Left lung (tissue), 14 donors: Measurements from ENCODE around the gene NUDCD3. TPM values are rescaled to one million over a fixed set of nuclear protein-coding genes. Genes with fewer than 3 reads are reported as not detected.

Experiments
- ATAC-seq: fragments of 200-7000 bp; cut with Tn5 transposase; one replicate; pipeline ENCODE4 v1.9.1; 2020; ENCODE audit warnings: moderate library complexity
- DNase-seq, 4 donors: peaks; one replicate each; pipeline ENCODE4 v3.0.0-alpha.2; 2013 to 2020
- H3K27ac ChIP-seq, 2 donors: fragments of 200-600 bp; sonication (generic) in 1 of 2; one replicate each; pipeline versions ENCODE4 v1.5.0 to v1.8.0; 2020 to 2021
- H3K27me3 ChIP-seq, 2 donors: fragments of 200-600 bp; sonication (generic) in 1 of 2; one replicate each; pipeline versions ENCODE4 v1.5.0 to v1.8.0; 2020 to 2021
- H3K36me3 ChIP-seq, 2 donors: fragments of 200-600 bp; sonication (generic) in 1 of 2; one replicate each; pipeline versions ENCODE4 v1.5.0 to v1.8.0; 2020 to 2021
- H3K4me1 ChIP-seq, 2 donors: fragments of 200-600 bp; one replicate each; pipeline ENCODE4 v1.8.0; 2021
- H3K4me3 ChIP-seq, 2 donors: fragments of 200-600 bp; sonication (generic) in 1 of 2; one replicate each; pipeline versions ENCODE4 v1.5.0 to v1.8.0; 2020 to 2021; ENCODE audit warnings: mild to moderate bottlenecking in 1 of 2
- H3K9me3 ChIP-seq, 2 donors: fragments of 200-600 bp; sonication (generic) in 1 of 2; one replicate each; pipeline versions ENCODE4 v1.5.0 to v1.8.0; 2020 to 2021
- CTCF ChIP-seq, 2 donors: fragments of 200-600 bp; sonication (generic) in 1 of 2; IDR thresholded peaks; one replicate each; pipeline versions ENCODE4 v1.5.0 to v1.8.0; 2021; ENCODE audit warnings: antibody characterized with exemption in 2 of 2
- intact Hi-C, 2 donors: fragments of 100-400 bp; cut with DNase I; formaldehyde crosslinking; loops; one replicate each; pipeline versions ENCODE4 v1.11.2 to v1.14.2; 2022
- long read RNA-seq, 12 donors: library from polyadenylated mRNA in 2 of 12; unstranded in 2 of 12; transcript quantifications; one replicate each; pipeline ENCODE4 v2.0.0 and lab custom pipeline, GENCODE V29; 2019 to 2026
- polyA plus RNA-seq, 6 donors: library from polyadenylated mRNA; unstranded; fragments of 120-200 nt; gene quantifications; one replicate each; pipeline ENCODE4 v1.2.1, GENCODE V29; 2013; ENCODE audit not compliant: insufficient read length in 6 of 6
- total RNA-seq, 2 donors: library from RNA; stranded (reverse); fragmentation: NEBNext Ultra II Directional; extraction: Animal tissue kit (Norgen Biotek cat#: 25700); gene quantifications; one replicate each; pipeline ENCODE4 v1.2.1, GENCODE V29; 2021
- donor health status: DM: no; HTN: yes; CAD: no.
- donor health status: DM: no; HTN: no; CAD: no.

Gene NUDCD3
- total RNA-seq, result 10 to 100 TPM; 90.1 to 93.4 TPM
- 100 to 1,000 TPM in 1 of 6 donors, 10 to 100 TPM in 5; 88.6 to 101 (median 90.7) TPM for polyA plus RNA-seq
- long read RNA-seq, donor 1, full-length matches to known transcripts, result 19 of 19 reads
- long read RNA-seq, donor 1, partial matches to known transcripts, result 0 of 19 reads
- long read RNA-seq, donor 1, other reads (novel, unspliced or antisense), result 0 of 19 reads
- long read RNA-seq, donor 2, full-length matches to known transcripts, result 18 of 1,807 reads
- long read RNA-seq, donor 2, partial matches to known transcripts, result 1,783 of 1,807 reads
- long read RNA-seq, donor 2, other reads (novel, unspliced or antisense), result 6 of 1,807 reads
- long read RNA-seq, donor 3, full-length matches to known transcripts, result 5 of 1,087 reads
- long read RNA-seq, donor 3, partial matches to known transcripts, result 1,082 of 1,087 reads
- long read RNA-seq, donor 3, other reads (novel, unspliced or antisense), result 0 of 1,087 reads
- long read RNA-seq, donor 4, full-length matches to known transcripts, result 7 of 12 reads
- long read RNA-seq, donor 4, partial matches to known transcripts, result 3 of 12 reads
- long read RNA-seq, donor 4, other reads (novel, unspliced or antisense), result 2 of 12 reads
- long read RNA-seq, donor 5, full-length matches to known transcripts, result 12 of 1,192 reads
- long read RNA-seq, donor 5, partial matches to known transcripts, result 1,180 of 1,192 reads
- long read RNA-seq, donor 5, other reads (novel, unspliced or antisense), result 0 of 1,192 reads
- long read RNA-seq, donor 6, full-length matches to known transcripts, result 13 of 1,287 reads
- long read RNA-seq, donor 6, partial matches to known transcripts, result 1,263 of 1,287 reads
- long read RNA-seq, donor 6, other reads (novel, unspliced or antisense), result 11 of 1,287 reads
- long read RNA-seq, donor 7, full-length matches to known transcripts, result 8 of 8 reads
- long read RNA-seq, donor 7, partial matches to known transcripts, result 0 of 8 reads
- long read RNA-seq, donor 7, other reads (novel, unspliced or antisense), result 0 of 8 reads
- long read RNA-seq, donor 8, full-length matches to known transcripts, result 13 of 13 reads
- long read RNA-seq, donor 8, partial matches to known transcripts, result 0 of 13 reads
- long read RNA-seq, donor 8, other reads (novel, unspliced or antisense), result 0 of 13 reads
- long read RNA-seq, donor 9, result 0 reads
- long read RNA-seq, donor 10, full-length matches to known transcripts, result 3 of 10 reads
- long read RNA-seq, donor 10, partial matches to known transcripts, result 2 of 10 reads
- long read RNA-seq, donor 10, other reads (novel, unspliced or antisense), result 5 of 10 reads
- long read RNA-seq, donor 11, full-length matches to known transcripts, result 19 of 24 reads
- long read RNA-seq, donor 11, partial matches to known transcripts, result 5 of 24 reads
- long read RNA-seq, donor 11, other reads (novel, unspliced or antisense), result 0 of 24 reads
- long read RNA-seq, donor 12, full-length matches to known transcripts, result 4 of 4 reads
- long read RNA-seq, donor 12, partial matches to known transcripts, result 0 of 4 reads
- long read RNA-seq, donor 12, other reads (novel, unspliced or antisense), result 0 of 4 reads

- Histone ChIP-seq H3K27me3 (peaks cover 0 to 4% of the 10 kb centered on the region in 2 donors), H3K36me3 (no peaks in the 10 kb centered on the region), H3K9me3 (no peaks in the 10 kb centered on the region), H3K27ac (peak within 1 kb of the TSS; percentile 97), H3K4me3 (peak within 1 kb of the TSS; percentile 75 to 86), H3K4me1 (peaks cover 22 to 48% of the 10 kb centered on the region in 2 donors)
- intact Hi-C loops, result no loop called here
- no peak for TF ChIP-seq CTCF (IDR thresholded peaks at IDR 0.05)
- ATAC-seq (peak; percentile 97), DNase-seq (peak; percentile 85 to 94 (median 88))
These were observed at the start of gene NUDCD3 for GRCh38 chr7:44490351-44491200. TSS of gene NUDCD3 (minus strand) at chr7:44490658. CDS start at chr7:44490600, 58 bp downstream.

- intact Hi-C loops, result no loop called here
- Histone ChIP-seq H3K9me3 (no peaks in the 10 kb centered on the region), H3K4me3 (no peak overlapping the region), H3K4me1 (peaks cover 0 to 5% of the 10 kb centered on the region in 2 donors), H3K27ac (no peak overlapping the region), H3K27me3 (no peaks in the 10 kb centered on the region), H3K36me3 (no peaks in the 10 kb centered on the region)
- no peak for TF ChIP-seq CTCF (IDR thresholded peaks at IDR 0.05)
- ATAC-seq (no peak), DNase-seq (no peak)
These were observed 49.4 kb upstream of the NUDCD3 start for GRCh38 chr7:44539669-44540506.

GRCh38 chr7:44538798-44539668, 48.6 kb upstream of the NUDCD3 start:
- Histone ChIP-seq H3K4me3 (no peak overlapping the region), H3K36me3 (no peaks in the 10 kb centered on the region), H3K4me1 (peaks cover 0 to 5% of the 10 kb centered on the region in 2 donors), H3K27ac (no peak overlapping the region), H3K9me3 (no peaks in the 10 kb centered on the region), H3K27me3 (no peaks in the 10 kb centered on the region)
- no peak for TF ChIP-seq CTCF (IDR thresholded peaks at IDR 0.05)
- DNase-seq (no peak), ATAC-seq (no peak)
- intact Hi-C loops, result no loop called here
